K562 (cell line): Measurements from ENCODE around the gene MYO7A. TPM values are rescaled to one million over a fixed set of nuclear protein-coding genes. Genes with fewer than 3 reads are reported as not detected.
A peak's percentile ranks its signal among the peaks of the same experiment; 100 is the strongest.

Source experiments
- ATAC-seq: fragments of 200-7000 bp; cut with Tn5 transposase; 3 replicates; pipeline ENCODE4 v1.9.1; 2020; ENCODE audit warnings: moderate library complexity
- BruUV-seq: library from RNA; stranded (reverse); fragments of 400-500 nt; replicated peaks from 2 replicates; lab custom pipeline; 2021; lab: Mats Ljungman, UMichigan
- CTCF ChIA-PET: fragments of 300-600 bp; formaldehyde crosslinking; extraction: SDS; loops from one replicate; lab custom pipeline; 2021; ENCODE audit warnings: low intra/inter-chr PET ratio; lab: Yijun Ruan, JAX
- POLR2A ChIA-PET: fragments of 300-600, 350-650 bp; sonication (Branson Sonifier 250); formaldehyde crosslinking; extraction: SDS; loops from one replicate; lab custom pipeline; 2021; ENCODE audit warnings: antibody characterized with exemption, inconsistent platforms; lab: Yijun Ruan, JAX
- DNase-seq, 4 experiments: peaks; one replicate each; pipeline versions ENCODE4 v3.0.0 to v3.0.0-alpha.2; 2011 to 2018; ENCODE audit warnings: low spot score in 3 of 4, mixed read lengths in 3 of 4; ENCODE audit errors: extremely low read depth in 1 of 4
- FAIRE-seq: peaks from 2 replicates; lab custom pipeline; 2011; peaks lifted over from hg19 to GRCh38; lab: Jason Lieb, UNC
- H2AFZ ChIP-seq: 2 replicates; pipeline ENCODE4 v1.6.0; 2011; ENCODE audit warnings: low read depth, low read length, control low read depth, inconsistent platforms
- H3K27ac ChIP-seq: fragments of 200-600 bp; 3 replicates; pipeline ENCODE4 v1.8.0; 2011; ENCODE audit warnings: low read depth, mild to moderate bottlenecking, control low read depth, inconsistent platforms, low read length, moderate library complexity, mixed read lengths; ENCODE audit errors: extremely low read depth
- H3K27me3 ChIP-seq, 2 experiments: fragments of 300-600 bp in 1 of 2; 2 replicates in 1 of 2; 3 replicates in 1 of 2; pipeline versions ENCODE4 v1.6.0 to v1.8.0; 2011; ENCODE audit warnings: inconsistent platforms in 2 of 2, low read length in 2 of 2, mild to moderate bottlenecking in 1 of 2, mixed read lengths in 1 of 2, moderate library complexity in 1 of 2; ENCODE audit not compliant: control insufficient read depth in 2 of 2, insufficient read depth in 2 of 2
- H3K36me3 ChIP-seq: fragments of 300-600 bp; 3 replicates; pipeline ENCODE4 v1.8.0; 2011; ENCODE audit warnings: mild to moderate bottlenecking, low read length, inconsistent platforms; ENCODE audit not compliant: control insufficient read depth, insufficient read depth
- H3K4me1 ChIP-seq, 2 experiments: fragments of 200-600 bp in 1 of 2; replicated peaks in 1 of 2; 2 replicates in 1 of 2; 3 replicates in 1 of 2; pipeline versions ENCODE4 v1.5.1 to v1.8.0; 2011; ENCODE audit warnings: inconsistent platforms in 2 of 2, low read length in 2 of 2, mild to moderate bottlenecking in 1 of 2, mixed read lengths in 1 of 2, moderate library complexity in 1 of 2; ENCODE audit not compliant: control insufficient read depth in 2 of 2, insufficient read depth in 2 of 2
- H3K4me2 ChIP-seq: 2 replicates; pipeline ENCODE4 v1.6.1; 2011; ENCODE audit warnings: low read length, control low read depth, inconsistent platforms, mixed read lengths; ENCODE audit not compliant: insufficient read depth
- H3K4me3 ChIP-seq: fragments of 200-600 bp; sonication (generic), shearing (Covaris generic); 2 replicates; pipeline ENCODE4 v1.5.1; 2016; ENCODE audit warnings: control low read depth, inconsistent platforms
- H3K79me2 ChIP-seq: fragments of 200-600 bp; 3 replicates; pipeline ENCODE4 v1.8.0; 2011; ENCODE audit warnings: low read length, inconsistent platforms; ENCODE audit not compliant: control insufficient read depth, insufficient read depth
- H3K9ac ChIP-seq, 2 experiments: 2 replicates each; pipeline versions ENCODE4 v1.6.0 to v1.6.1; 2011; ENCODE audit warnings: low read depth in 2 of 2, low read length in 2 of 2, control low read depth in 1 of 2, inconsistent platforms in 1 of 2, mild to moderate bottlenecking in 1 of 2, mixed read lengths in 1 of 2; ENCODE audit not compliant: insufficient read depth in 1 of 2
- H3K9me1 ChIP-seq: one replicate; pipeline ENCODE4 v1.6.0; 2011; ENCODE audit warnings: inconsistent platforms, mild to moderate bottlenecking, low read length, moderate library complexity; ENCODE audit not compliant: control insufficient read depth, insufficient read depth
- H3K9me3 ChIP-seq: replicated peaks from 2 replicates; pipeline ENCODE4 v1.5.1; 2011; ENCODE audit warnings: low read depth, low read length, inconsistent platforms; ENCODE audit not compliant: control insufficient read depth, insufficient read depth
- H4K20me1 ChIP-seq: replicated peaks from 2 replicates; pipeline ENCODE4 v1.6.1; 2011; ENCODE audit warnings: low read length, inconsistent platforms, mixed read lengths; ENCODE audit not compliant: control insufficient read depth, insufficient read depth
- ATF4 ChIP-seq: fragments of 450-650 bp; formaldehyde crosslinking; IDR thresholded peaks from 2 replicates; pipeline ENCODE4 v1.4.0; 2022; ENCODE audit warnings: mild to moderate bottlenecking, moderate library complexity
- BCOR ChIP-seq: fragments of 450-650 bp; IDR thresholded peaks from 2 replicates; pipeline ENCODE4 v1.6.1; 2016
- CBX5 ChIP-seq: IDR thresholded peaks from 2 replicates; pipeline ENCODE4 v1.6.1; 2014; ENCODE audit warnings: low read depth, borderline replicate concordance
- FOXA1 ChIP-seq: fragments of 450-650 bp; IDR thresholded peaks from 2 replicates; pipeline ENCODE4 v1.6.1; 2016; ENCODE audit warnings: mild to moderate bottlenecking, borderline replicate concordance
- HEY1 ChIP-seq: fragments of 250-450 bp; sonication (Bioruptor Pico); IDR thresholded peaks from 2 replicates; pipeline ENCODE4 v1.5.0; 2020; ENCODE audit warnings: mild to moderate bottlenecking, moderate library complexity, borderline replicate concordance
- NFYB ChIP-seq: IDR thresholded peaks from 2 replicates; pipeline ENCODE4 v1.6.1; 2011; ENCODE audit warnings: mild to moderate bottlenecking, moderate library complexity; ENCODE audit not compliant: insufficient read length; ENCODE audit errors: extremely low read depth
- NR2F6 ChIP-seq: fragments of 450-650 bp; formaldehyde crosslinking; IDR thresholded peaks from 2 replicates; pipeline ENCODE4 v1.4.0; 2020; ENCODE audit warnings: mild to moderate bottlenecking
- RERE ChIP-seq: sonication (generic); formaldehyde crosslinking; IDR thresholded peaks from 2 replicates; pipeline ENCODE4 v1.8.0; 2023; ENCODE audit warnings: missing genetic modification reagents, mild to moderate bottlenecking, borderline replicate concordance
- SAP30 ChIP-seq: fragments of 200-600 bp; sonication (generic); IDR thresholded peaks from 2 replicates; pipeline ENCODE4 v1.6.1; 2012; ENCODE audit warnings: borderline replicate concordance, low read depth, mild to moderate bottlenecking, moderate library complexity, low read length, control low read depth, inconsistent platforms; ENCODE audit not compliant: insufficient read depth, poor library complexity, severe bottlenecking
- SMARCA5 ChIP-seq: fragments of 450-650 bp; IDR thresholded peaks from 2 replicates; pipeline ENCODE4 v1.6.1; 2016
- TAF7 ChIP-seq: fragments of 450-650 bp; IDR thresholded peaks from 2 replicates; pipeline ENCODE4 v1.6.1; 2016; ENCODE audit warnings: missing genetic modification characterization, missing compliant biosample characterization
- TAL1 ChIP-seq: fragments of 450-650 bp; IDR thresholded peaks from 2 replicates; pipeline ENCODE4 v1.6.1; 2016; ENCODE audit warnings: mild to moderate bottlenecking
- TEAD1 ChIP-seq, 2 experiments: fragments of 450-650 bp in 1 of 2; sonication (generic) in 1 of 2; formaldehyde crosslinking; IDR thresholded peaks; 2 replicates each; pipeline versions ENCODE4 v1.4.0 to v1.8.0; 2020 to 2022; ENCODE audit warnings: mild to moderate bottlenecking in 2 of 2, missing genetic modification reagents in 1 of 2
- ZFP36 ChIP-seq: fragments of 150-350 bp; IDR thresholded peaks from 2 replicates; pipeline ENCODE4 v1.6.1; 2018; ENCODE audit warnings: low read length, low read depth; ENCODE audit not compliant: partially characterized antibody
- ZNF134 ChIP-seq: fragments of 250-450 bp; sonication (Bioruptor Pico); conservative IDR thresholded peaks from 2 replicates; pipeline ENCODE4 v1.4.0; 2020
- ZNF436 ChIP-seq: fragments of 250-450, 450-650 bp; sonication (Bioruptor Pico); formaldehyde crosslinking; IDR thresholded peaks from 2 replicates; pipeline ENCODE4 v1.7.0; 2020; ENCODE audit warnings: mild to moderate bottlenecking
- WGBS: fragments of 100-300 bp; shearing (Covaris generic); methylation state at CpG from one replicate; pipeline ENCODE4 v1.1.6; 2016; ENCODE audit warnings: low coverage, mixed read lengths; ENCODE audit not compliant: insufficient coverage; ENCODE audit errors: missing lambda C conversion rate; 5-methylcytosine and 5-hydroxymethylcytosine counted together
- in situ Hi-C: fragments of 300-500 bp; cut with MboI; formaldehyde crosslinking; loops from 4 replicates; pipeline ENCODE4 v1.15.0; 2018; ENCODE audit warnings: inconsistent platforms, mixed read lengths
- intact Hi-C: fragments of 100-400 bp; cut with micrococcal nuclease; formaldehyde crosslinking; loops from 2 replicates; pipeline ENCODE4 v1.14.2; 2022
- polyA plus RNA-seq, 8 experiments: library from polyadenylated mRNA; depleted of rRNA in 4 of 8; stranded (reverse) in 5 of 8; unstranded in 3 of 8; fragments of >200 nt; fragmentation: Nextera tagmentation in 2 of 8; fragmentation: Illumina TruSeq in 1 of 8; extraction: Ambion mirVana in 2 of 8; extraction: Trizol in 1 of 8; gene quantifications; 2 replicates each; pipeline versions ENCODE4 v1.2.1 to v1.2.3, GENCODE V29; 2011 to 2014; ENCODE audit warnings: inconsistent platforms in 1 of 8, missing spikeins in 1 of 8
- total RNA-seq, 7 experiments: library from RNA; depleted of rRNA in 6 of 7; stranded (reverse); fragments of >200 nt in 6 of 7; fragmentation: Illumina TruSeq in 2 of 7; extraction: Trizol in 2 of 7; gene quantifications; 2 replicates each; pipeline versions ENCODE4 v1.2.1 to v1.2.3, GENCODE V29; 2011 to 2021; ENCODE audit warnings: low replicate concordance in 1 of 7

Gene MYO7A
- total and polyA plus RNA-seq, 9 of the 15 experiments (the other 6 are each of a cell fraction or from before 2014, with no cell fraction given): 0.01 to 0.11 (median 0.07) TPM; not detected in 1

DNA sequence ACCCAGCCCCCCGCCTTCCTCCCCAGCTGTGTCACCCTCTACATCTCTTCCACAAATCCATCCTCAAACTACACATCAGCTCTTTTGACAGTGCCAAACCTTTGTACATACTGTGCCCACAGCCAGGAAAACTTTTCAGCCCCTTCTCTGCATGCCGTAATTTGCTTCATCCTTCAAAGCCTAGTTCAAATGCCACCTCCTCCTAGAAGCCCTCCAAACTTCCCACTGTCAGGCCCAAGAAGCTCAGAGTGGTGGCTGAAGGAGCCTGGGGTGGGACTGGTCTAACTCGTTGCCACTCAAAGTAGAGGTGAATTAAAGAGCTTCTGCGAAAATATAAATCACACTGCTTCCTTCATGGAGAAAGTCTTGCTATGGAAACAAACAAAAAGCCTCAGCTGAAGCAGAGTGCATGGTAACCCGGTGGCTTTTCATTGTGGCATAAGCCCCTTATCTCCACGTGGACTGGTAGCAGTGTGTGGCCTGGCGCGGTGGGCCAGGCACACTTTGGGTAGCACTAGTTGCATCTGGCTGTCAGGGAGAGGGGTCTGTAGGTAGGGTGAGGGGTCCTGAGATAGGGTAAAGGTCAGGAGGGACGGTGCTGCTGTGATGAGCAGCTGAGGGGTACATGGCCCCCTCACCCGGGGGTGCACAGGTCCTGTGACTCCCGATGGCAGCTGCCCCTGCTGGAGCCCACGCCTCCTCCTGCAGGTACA lies 76.9 kb downstream of the MYO7A start:
- ATAC-seq (no peak), DNase-seq (no peak), FAIRE-seq (no peak)
- peaks cover 2% of the 10 kb centered on the region for H3K9me1 ChIP-seq
- no peak overlapping the region for H3K4me2 ChIP-seq
- intact Hi-C loops (no loop called here), in situ Hi-C loops (no loop called here)
- CTCF ChIA-PET: no interaction called here
- H2AFZ ChIP-seq: no peak overlapping the region
- H3K27ac ChIP-seq: no peak overlapping the region
- POLR2A ChIA-PET: interaction anchor here (0.6 to 1.5 kb wide), 3 partner anchors 9 to 267 kb away, joined by 4 to 6 read pairs (median 5); no protein-coding TSS in a partner anchor
- peaks cover 7 to 59% of the 10 kb centered on the region in 2 experiments; a peak in 4 of 5 replicates for H3K27me3 ChIP-seq
- 2% methylated on average over 11 of the region's 12 CpGs for WGBS
- H3K79me2 ChIP-seq: no peaks in the 10 kb centered on the region
- no peaks in the 10 kb centered on the region for H4K20me1 ChIP-seq
- H3K4me1 ChIP-seq: peaks cover 0 to 8% of the 10 kb centered on the region in 2 experiments; a peak in 1 of 5 replicates
- H3K9ac ChIP-seq: no peak overlapping the region
- BruUV-seq: no TSS peak
- H3K4me3 ChIP-seq: no peak overlapping the region
- no peaks in the 10 kb centered on the region for H3K9me3 ChIP-seq
- no peaks in the 10 kb centered on the region for H3K36me3 ChIP-seq
- no peak for TF ChIP-seq ATF4 (CRISPR knock-in tag)
- TF ChIP-seq RERE (CRISPR knock-in tag): no peak
- no peak for TF ChIP-seq FOXA1
- 0 out of 2 replicates have a peak, but pooled peaks have one; percentile 62 for TF ChIP-seq ZNF134
- no peak for TF ChIP-seq HEY1 (CRISPR knock-in tag)
- no peak for TF ChIP-seq TAF7 (tag)
- no peak for TF ChIP-seq SAP30
- peak; percentile 96 for TF ChIP-seq ZFP36
- peak; percentile 63; the same call in 1 of the 2 replicates for TF ChIP-seq BCOR
- TF ChIP-seq NFYB: no peak
- TF ChIP-seq SMARCA5: peak; percentile 67; the same call in 1 of the 2 replicates
- TF ChIP-seq ZNF436 (CRISPR knock-in tag): peak; percentile 62; the same call in 1 of the 2 replicates
- no peak for TF ChIP-seq TAL1
- TF ChIP-seq NR2F6: no peak
- no peak for TF ChIP-seq TEAD1 (CRISPR knock-in tag; IDR thresholded peaks at IDR 0.05)
- TF ChIP-seq CBX5: no peak
